Activated T-cell treated with anti-CD3 and anti-CD28 coated beads, Interleukin-2, amount 50 U/mL, for 48 hours (primary cell): ENCODE results near the gene CDKN2B.

Experiments used
- DNase-seq, 2 experiments: peaks; one replicate each; pipeline ENCODE4 v3.0.0-alpha.2; 2020

Gene CDKN2B

DNA sequence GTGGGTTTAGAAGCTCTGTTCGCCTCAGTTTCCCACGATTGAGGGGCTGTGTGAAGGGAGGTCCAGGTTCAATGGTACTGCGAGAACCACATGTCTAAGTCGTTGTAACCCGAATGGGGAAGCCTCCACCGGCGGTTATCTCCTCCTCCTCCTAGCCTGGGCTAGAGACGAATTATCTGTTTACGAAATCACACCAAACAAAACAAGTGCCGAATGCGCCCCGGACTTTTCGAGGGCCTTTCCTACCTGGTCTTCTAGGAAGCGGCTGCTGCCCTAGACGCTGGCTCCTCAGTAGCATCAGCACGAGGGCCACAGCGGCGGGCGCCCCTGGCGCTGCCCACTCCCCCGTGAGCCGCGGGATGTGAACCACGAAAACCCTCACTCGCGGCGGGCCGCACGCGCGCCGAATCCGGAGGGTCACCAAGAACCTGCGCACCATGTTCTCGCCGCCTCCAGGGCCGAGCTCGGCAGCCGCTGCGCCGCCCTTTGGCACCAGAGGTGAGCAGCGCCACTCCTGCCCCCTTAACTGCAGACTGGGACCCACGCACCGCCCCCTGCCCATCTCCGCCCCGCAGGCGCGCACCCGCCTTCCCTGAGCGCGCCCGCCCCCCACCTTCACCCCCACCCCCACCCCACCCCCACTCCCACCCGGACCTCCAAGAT lies 15.1 kb downstream of the CDKN2B start, which contains the start of gene CDKN2A:
Gene CDKN2A, minus strand, starts transcription at position 500 of the 663 bp plus-strand sequence.
- peak; percentile 57 to 70 for DNase-seq

- no peak for DNase-seq
Measured at GRCh38 chr9:21993007-21993406, 16.1 kb downstream of the CDKN2B start.

DNA sequence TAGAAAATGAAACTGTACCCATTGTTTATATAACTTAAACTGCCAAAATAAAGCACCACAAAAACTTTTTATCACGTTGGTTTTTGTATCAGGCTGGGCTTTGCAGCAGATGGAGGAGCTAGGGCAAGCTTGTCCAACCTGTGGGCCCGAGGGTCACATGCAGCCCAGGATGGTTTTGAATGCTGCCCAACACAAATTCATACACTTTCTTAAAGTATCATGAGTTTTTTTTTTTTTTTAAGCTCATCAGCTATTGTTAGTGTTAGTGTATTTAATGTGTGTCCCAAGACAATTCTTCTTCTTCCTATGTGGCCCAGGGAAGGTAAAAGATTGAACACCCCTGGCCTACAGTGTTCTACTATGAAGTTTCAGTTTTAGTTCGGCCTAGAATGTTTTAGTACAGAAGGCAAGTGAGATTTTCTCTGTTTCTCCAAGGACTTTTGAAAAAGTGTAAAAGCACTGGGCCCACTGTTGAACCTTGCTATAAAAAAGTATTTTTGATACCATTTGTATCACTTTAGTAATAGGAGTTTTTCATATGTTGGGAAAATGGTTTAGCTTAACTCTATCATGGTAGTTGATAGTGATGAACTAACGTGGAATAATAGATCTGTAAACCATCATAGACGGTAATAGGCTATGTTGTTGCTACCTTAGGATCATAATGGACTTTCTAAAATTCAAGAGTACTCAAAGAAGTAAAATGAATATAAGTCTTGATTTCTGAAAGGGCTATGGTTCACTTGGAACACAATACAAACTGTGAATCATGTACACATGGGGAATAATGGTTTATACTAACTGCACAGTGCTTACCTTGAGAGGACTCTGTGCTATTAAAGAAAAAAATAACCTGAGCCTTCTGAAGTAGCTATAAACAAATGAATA lies 17.8 kb downstream of the CDKN2B start:
- DNase-seq = no peak

- DNase-seq = peak in 1 of 2 experiments; percentile 20
Measured at GRCh38 chr9:21989440-21990189, 19.5 kb downstream of the CDKN2B start.

DNA sequence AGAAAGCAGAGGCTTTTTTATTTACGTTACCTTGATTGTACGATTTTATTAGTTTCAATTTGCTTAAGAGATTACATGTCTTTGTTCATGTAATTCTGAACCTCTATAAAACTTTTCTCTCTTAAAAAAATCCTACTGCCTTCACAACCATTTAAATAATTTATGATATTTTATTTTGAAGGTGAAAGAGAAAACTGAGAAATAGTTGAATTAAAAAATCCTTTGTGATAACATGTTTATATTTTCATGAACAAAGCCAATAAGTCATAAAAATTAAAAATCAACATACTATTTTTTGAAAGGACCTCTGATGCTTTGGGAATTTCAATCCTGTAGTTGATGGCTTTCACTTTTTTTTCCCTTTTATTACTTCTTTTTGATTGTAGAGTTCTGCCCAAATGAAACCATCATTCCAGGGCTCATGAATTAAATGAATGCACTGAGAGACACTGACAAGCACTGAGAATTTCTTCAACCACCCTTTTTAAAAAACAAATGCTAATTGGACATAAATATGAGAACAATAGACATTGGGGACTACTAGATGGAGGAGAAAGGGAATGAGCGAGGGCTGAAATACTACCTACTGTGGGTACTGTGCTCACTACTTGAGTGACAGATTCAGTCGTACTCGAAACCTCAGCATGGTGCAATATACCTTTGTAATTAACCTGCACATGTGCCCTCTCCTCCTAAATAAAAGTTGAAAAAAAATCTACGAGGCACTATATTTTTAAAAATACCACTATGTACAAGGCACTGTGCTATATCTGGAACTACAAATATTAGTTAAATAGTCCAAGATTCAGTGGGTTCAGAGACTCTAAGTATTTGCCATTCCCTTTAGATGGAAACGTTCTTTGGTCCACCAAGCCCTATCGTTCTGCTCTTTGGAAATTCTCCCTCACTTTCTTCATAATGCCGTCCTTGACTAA lies 20.8 kb downstream of the CDKN2B start:
- DNase-seq = no peak

DNA sequence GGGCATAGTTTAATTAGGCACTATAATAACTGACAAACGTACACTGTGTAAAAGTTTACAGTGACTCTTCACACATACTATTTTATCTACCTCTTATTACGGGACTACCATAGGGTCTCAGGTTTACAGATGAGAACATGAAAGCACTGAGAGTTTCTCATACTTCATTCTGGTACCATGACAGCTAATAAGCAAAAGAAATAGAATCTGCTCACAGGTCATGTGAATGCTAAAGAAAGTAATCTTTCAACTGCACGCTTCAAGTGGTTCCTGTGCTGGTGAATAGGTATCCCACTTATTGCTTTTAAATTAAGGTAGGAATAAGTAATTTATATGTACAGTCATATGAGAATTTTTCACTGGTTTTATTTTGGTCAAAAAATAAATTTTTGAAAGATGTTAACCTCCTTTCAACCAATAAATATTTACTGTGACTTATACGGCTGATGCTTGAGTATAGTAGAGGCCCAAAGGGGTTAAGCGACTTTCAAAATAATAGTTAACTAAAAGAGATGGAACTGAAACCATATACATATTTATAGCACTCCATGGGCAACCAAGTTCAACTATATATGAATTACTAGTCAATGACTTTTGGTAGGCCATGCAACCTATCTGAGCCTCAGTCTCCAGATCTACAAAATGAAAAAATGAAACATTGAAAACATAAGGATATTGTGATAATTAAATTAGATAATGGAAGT lies 23.0 kb downstream of the CDKN2B start:
- no peak for DNase-seq

- DNase-seq = no peak
Measured at GRCh38 chr9:21984101-21984500, 25.0 kb downstream of the CDKN2B start.

DNA sequence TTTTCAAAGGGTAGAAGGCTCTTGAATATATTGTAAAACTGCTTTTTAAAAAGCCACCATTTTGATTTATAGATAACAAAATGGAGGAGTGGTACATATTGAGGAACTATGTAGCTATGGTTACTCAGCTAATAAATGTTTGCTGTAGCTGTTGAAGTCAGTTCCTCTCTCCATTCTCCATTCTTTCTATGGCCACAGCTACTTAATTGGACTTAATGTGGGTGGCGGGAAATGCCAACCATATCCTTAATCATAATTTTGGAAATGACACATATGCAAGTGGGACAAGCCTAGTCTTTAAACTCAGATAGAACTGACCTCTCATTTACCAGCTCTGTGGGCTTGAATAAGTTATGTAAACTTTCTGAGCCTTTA lies 25.6 kb downstream of the CDKN2B start:
- no peak for DNase-seq

- no peak for DNase-seq
Measured at GRCh38 chr9:21982861-21983560, 26.1 kb downstream of the CDKN2B start.

DNA sequence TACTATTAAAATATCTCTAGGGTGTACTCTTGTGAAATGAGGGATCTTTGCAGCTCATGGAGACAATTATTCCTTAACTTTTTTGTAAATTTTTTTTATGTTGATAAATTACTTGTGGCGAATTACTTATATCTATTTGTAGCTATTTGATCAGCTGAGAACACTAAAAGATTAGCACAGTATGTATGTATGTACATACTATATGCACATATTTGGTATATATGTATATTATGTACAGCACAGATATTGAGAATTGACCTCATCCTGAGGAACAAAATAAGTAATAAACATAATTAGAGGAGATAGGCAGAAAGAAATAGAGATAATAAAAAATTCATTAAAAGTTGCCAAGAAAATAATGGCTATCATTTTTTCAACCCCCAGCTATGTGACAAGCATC lies 26.7 kb downstream of the CDKN2B start:
- DNase-seq = no peak

DNA sequence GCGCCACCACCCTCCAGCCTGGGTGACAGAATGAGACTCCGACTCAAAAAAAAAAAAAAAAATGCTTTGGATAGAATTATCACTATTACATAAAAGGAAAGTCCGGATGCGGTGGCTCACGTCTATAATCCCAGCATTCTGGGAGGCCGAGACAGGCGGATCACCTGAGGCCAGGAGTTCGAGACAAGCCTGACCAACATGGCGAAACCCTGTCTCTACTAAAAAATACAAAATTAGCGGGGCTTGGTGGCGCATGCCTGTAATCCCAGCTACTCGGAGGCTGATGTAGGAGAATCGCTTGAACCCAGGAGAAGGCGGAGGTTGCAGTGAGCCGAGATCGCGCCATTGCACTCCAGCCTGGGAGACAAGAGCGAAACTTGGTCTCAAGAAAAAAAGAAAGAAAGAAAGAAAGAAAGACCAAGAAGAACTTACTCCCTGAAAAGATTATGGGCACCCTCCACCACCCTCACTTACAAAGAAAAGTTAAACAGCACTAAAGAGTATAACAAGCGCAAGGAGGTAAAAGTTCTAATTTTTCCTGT lies 32.7 kb downstream of the CDKN2B start:
- no peak for DNase-seq

GRCh38 chr9:21974722-21975409 lies 34.2 kb downstream of the CDKN2B start:
- peak; percentile 59 to 60 for DNase-seq

DNA sequence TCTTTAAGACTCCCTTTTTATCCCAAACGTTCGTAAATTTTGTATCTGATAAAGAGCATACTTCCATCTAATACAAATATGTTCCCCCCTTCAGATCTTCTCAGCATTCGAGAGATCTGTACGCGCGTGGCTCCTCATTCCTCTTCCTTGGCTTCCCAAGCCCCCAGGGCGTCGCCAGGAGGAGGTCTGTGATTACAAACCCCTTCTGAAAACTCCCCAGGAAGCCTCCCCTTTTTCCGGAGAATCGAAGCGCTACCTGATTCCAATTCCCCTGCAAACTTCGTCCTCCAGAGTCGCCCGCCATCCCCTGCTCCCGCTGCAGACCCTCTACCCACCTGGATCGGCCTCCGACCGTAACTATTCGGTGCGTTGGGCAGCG lies 34.8 kb downstream of the CDKN2B start:
- no peak for DNase-seq

DNA sequence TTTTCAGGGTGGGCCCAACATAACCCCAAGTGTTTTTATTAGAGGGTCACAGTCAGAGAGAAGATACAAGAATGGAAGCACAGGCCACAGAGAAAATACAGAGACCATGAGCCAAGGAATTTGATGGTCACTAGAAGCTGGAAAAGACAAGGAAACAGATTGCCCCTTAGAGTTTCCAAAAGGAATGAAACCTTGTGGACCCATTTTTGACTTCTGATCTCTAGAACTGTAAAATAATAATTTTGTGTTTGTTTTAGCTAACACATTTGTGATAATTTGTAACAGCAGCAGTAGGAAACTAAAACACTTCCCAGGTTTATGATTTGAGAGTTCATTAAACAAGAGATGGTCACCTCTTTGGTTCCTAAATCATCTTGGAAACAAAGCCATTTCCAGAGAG lies 36.7 kb downstream of the CDKN2B start:
- DNase-seq = no peak

GRCh38 chr9:21970800-21971640 lies 38.1 kb downstream of the CDKN2B start:
- DNase-seq = no peak

- DNase-seq = no peak
Measured at GRCh38 chr9:21969951-21970799, 38.9 kb downstream of the CDKN2B start.

DNA sequence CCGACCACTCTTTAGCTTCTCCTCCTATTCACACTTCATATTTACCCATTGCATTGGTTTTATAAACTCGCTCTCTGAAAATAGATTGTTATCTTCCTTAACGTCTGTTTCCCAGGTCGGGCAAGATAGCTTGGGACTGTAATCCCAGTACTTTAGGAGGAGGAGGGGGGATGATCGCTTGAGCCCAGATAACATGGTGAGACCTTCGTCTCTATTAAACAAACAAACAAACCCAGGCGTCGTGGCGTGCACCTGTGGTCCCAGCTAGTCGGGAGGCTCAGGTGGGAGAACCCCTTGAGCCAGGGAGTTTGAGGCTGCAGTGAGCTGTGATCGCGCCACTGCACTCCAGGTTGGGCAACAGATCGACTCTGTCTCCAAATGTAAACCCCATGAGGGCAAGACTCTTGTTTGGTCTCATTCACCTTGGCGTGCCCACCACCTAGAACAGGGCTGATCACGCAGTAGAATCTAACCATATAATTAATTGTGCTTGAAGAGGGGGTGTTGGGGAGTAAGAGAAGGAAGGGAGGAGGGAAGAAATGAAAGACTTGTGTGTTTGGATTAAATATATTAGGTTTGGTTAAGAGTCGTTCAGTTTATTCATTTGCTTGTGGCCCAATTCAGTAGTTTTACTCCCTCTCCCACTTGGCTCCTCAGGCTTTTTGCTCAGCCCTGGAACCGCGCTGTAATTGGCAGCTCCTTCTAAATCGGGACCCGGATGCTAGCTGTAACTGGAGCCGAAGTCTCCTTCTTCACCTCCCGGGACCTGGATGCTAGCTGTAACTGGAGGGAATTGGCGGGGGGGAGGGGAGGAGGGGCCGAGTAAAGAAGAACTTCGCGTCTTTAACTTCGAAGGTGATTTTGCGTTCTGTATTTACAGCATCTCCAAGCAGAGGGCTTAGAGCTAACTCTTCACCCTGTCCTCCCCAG lies 39.8 kb downstream of the CDKN2B start:
- no peak for DNase-seq
